Cerebellar cortex (tissue), 1 donor: Measurements from ENCODE around the gene ASB1.
"Not testable (repeated sequence)": the region's sequence is repeated elsewhere in the genome, so short reads cannot be mapped to it uniquely, and the experiment has no call there.

ENCODE experiments used
- DNase-seq: peaks from one replicate; pipeline ENCODE4 v3.0.0-alpha.2; 2015; ENCODE audit warnings: low spot score

ASB1 gene

GRCh38 chr2:238404406-238405216 lies 22.1 kb upstream of the ASB1 start:
- no peak for DNase-seq

DNA sequence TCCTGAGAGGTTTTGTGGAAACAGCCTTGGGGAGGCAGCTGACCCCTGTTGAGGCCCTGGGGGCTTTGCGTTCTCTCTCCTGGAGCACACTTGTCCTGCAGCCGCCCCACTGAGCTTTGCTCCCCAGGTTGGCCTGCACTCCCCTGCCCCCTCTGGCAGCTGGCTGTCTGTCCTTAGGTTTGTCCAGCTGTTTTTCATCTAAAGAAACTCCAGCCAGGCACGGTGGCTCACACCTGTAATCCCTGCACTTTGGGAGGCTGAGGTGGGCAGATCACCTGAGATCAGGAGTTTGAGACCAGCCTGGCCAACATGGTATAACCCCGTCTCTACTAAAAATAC lies 21.5 kb upstream of the ASB1 start:
- DNase-seq, result not testable (repeated sequence)

DNA sequence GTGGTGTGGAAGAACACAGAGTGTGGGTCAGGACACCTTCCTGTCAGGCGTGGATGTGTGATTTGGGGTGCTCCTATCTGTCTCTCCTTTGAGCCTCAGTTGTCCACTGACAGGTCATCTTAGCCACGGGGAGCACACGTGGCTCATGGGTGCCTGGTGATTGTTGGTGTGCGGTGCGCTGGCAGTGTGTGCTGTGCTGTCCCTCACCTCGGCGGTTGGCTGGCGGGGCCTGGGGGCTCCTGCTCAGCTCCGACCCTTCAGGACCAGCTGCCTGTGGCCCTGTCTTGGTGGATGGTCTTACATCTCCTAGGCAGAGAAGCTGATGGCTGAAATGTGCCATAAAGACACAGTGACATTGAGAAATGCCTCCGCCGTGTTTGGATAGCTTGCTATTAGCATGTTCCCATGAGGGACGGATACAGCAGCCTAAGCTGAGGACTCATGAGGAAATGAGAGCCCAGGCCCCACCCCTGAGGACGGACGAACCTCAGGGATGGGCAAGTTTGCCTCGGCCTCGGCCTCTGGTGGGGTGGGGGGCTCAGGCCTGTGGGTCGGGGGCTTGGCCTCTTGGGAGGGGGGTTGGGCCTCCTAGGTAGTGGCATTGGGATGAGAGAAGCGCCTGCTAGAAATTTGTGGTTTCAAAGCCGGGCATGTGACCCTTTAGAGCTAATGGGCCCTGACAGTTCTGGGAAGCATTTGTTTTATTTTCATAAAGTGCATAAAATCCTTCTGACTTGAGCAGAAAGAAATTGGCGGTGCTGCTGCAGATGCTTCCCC lies 20.3 kb upstream of the ASB1 start:
- DNase-seq, result no peak

DNA sequence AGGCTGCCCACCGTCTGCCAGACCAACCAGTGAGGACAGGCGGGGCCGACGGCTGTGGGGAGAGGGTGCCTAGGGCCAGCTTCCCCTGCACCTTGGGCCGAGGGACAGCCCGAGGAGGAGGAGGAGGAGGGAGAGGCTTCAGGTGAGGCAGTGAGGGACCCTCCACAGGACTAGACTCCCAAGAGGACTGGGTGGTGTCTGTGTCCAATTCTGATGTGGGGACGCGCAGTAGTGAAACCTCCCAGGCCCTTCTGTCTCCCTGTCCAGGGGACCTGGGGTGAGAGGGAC lies 19.8 kb upstream of the ASB1 start:
- DNase-seq, result no peak

- DNase-seq, result no peak
Measured at GRCh38 chr2:238407566-238407965, 19.2 kb upstream of the ASB1 start.

DNA sequence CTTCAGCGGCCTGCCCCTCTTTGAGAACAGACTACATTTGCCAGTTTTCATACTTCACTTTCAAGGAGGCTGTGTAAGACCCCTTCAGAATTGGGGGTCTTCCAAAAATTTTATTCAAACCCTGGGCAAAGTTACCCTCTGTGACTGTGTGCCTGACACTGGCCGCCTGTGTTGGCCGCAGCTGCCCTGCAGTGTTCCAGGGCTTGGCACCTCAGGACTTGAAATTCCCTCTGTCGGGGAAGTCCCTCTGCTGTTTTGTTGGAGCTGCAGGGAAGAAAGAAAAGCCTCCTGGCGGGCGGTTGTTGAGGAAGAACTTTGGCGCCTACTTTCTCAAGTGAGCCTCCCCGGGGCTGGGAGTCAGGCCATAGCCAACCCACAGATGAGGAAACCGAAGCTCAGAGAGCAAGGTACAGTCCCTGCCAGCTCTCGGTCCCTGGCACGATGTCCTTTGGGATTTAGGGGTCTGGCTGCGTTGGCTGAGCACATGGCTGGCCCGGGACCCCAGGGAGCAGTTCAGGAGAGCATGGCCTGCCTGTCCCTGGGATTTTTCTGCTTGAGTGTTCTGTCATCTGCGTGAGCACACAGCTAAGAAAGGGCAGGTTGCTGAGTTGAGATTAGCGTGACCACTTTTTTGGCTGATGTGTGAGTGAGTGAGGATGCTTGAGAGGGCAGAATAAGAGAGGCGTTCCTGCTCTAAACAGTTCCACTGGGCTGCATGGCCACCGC lies 17.9 kb upstream of the ASB1 start:
- DNase-seq, result no peak

DNA sequence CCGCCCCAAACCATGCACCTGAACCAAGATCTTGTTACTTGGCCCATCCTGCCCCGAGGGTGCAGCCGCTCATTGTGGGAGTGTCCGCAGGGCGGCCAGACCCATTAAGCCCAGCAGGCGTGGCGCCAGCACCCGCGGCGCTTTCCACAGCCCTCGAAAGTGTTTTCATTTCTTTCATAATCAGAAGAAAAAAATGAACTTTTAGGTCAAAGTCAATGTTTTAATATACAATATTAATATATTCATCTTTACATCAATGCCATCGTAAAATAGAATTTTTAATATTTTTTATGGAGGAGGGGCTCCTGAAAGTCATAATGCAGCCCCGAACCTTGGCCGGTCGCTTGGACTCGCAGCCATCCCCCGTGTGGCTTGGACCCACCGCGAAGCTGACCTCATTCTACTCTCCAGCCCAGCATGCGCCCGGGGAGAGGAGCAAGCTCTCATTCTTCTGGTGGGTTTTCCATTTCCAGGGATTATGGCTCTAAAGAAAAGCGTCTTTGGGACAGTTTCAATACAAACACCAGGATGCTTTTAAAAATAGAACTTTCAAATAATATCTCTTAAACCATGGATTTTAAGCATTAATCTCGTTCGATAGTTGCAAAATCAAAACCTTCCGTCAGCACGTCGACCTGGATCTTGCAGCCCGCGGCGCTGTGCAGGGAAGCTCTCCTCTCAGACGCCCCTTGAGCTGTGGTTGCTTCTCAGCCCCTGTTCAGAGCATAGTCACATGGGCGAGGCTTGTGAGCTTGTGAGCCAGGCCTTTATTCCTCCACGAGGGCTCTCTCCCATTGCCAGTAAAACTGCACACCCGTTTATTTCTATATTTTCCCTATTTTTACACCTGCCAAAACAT lies 17.2 kb upstream of the ASB1 start:
- DNase-seq, result no peak

- DNase-seq, result no peak
Measured at GRCh38 chr2:238412067-238412767, 14.5 kb upstream of the ASB1 start.

GRCh38 chr2:238413368-238413767 lies 13.4 kb upstream of the ASB1 start:
- DNase-seq, result no peak

- no peak for DNase-seq
Measured at GRCh38 chr2:238415036-238415764, 11.5 kb upstream of the ASB1 start.

DNA sequence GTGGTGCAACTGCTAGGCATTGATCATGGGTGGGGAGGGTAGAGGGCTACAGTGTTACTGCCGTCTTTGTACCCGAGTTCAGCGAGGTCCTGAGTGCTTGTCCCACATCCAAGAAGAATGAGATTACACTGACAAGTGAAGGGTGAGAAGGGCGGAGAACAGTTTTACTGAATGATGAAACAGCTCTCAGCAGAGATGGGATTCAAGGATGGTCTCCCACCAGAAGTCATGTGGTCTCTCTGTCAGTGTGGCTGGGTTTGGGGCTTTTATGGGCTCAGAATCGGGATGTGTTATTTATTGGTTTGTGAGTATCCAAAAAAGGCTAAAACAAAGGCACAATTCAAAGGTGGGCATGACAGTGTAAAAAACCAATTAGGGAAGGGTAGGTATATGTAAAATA lies 10.8 kb upstream of the ASB1 start:
- no peak for DNase-seq

- DNase-seq, result no peak
Measured at GRCh38 chr2:238418196-238418998, 8.3 kb upstream of the ASB1 start.

- DNase-seq, result no peak
Measured at GRCh38 chr2:238418999-238419546, 7.7 kb upstream of the ASB1 start.

DNA sequence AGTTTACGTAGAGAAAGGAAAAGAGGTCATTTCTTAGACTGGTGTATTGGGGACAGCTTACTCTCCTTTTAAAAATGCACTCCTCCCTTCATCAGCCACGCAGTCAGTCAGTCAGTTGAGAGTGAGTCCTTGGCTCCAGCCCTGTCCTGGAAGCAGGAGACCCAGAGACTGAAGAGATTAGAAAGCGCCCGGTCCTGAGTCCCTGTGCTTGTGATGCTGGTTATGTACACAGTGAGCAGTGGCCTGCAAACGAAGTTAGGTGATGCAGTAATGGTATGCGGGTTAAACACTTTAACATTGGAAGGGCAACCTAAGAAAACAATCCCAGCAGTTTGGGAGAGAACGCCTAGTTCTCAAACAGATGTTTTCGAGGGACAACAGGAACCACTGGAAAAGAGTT lies 6.3 kb upstream of the ASB1 start:
- no peak for DNase-seq

DNA sequence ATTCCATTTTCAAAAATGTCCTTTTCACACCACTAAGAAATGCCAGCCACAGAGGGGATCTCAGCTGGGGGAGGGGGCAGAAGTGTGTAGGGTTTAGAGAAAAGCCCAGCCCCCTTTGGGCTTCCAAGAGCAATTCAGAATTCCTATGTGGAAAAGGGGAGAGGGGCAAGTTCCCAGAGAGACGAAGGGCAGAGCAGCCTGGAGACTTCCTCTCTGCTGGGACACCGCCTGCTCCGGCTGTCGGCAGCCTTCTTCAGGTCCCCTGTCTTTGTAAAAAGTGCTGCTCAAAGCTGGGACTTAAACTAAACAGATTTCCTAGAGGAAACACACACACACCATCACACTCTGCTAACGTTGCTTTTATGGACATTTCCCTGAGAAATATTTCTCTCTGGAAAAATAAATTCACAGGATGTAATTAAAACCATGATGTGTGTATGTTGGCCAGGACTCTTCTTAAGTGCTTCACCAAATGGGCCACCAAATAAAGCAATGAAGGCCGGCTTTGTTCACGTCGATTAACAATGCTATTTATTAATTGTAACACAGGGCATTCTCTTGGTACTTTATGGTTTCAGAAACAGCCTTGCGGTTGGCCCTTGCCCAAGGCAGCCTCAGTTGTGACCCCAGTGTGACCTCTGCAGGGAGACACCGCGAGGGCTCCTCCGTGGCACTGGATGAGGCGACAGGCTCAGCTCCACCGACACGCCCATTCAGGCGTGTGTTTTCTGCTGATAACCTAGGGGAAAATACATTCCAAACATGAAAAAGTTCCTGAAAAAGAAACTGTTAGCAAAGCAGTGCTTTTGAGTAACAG lies 5.6 kb upstream of the ASB1 start:
- no peak for DNase-seq

- DNase-seq, result no peak
Measured at GRCh38 chr2:238421695-238422035, 5.1 kb upstream of the ASB1 start.

DNA sequence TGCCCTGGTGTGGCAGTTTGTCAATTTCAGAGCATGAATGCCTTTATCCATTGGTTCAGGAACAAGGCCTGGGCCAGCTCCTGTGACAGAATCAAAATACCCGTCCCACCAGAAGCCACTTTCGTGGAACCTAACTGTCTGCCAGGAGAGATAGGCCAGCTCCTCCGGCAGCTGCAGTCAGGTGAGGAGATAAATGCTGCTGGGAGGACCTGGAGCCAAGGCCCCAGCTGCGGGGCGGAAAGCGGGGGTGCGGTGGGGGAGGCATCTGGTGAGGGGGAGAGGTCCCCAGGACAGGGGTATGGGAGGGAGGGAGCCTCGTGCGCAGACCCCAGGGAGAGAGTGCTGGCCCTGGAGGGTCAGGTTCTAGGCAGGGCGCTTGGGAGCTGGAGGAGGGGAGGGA lies 4.4 kb upstream of the ASB1 start:
- no peak for DNase-seq

GRCh38 chr2:238422940-238423339 lies 3.8 kb upstream of the ASB1 start:
- no peak for DNase-seq
